ENCODE results near the gene FCRLA.

FCRLA gene

GRCh38 chr1:161705537-161705936, 1.5 kb upstream of the FCRLA start:
- H3K36me3 ChIP-seq (ENCODE audit: control insufficient read depth, insufficient read depth, low read length): no peaks in the 10 kb centered on the region
- no peaks in the 10 kb centered on the region for H3K4me1 ChIP-seq (ENCODE audit: control insufficient read depth, insufficient read depth, low read length)
- no peak overlapping the region for H3K27ac ChIP-seq (ENCODE audit: insufficient read depth, low read depth, low read length, poor library complexity, severe bottlenecking)
- H3K4me3 ChIP-seq (ENCODE audit: insufficient read depth, low read depth, low read length): no peak overlapping the region
- no peaks in the 10 kb centered on the region for H3K9me3 ChIP-seq (ENCODE audit: control insufficient read depth, low read length)
- 93 to 98% methylated on average over 4 of the region's 4 CpGs for WGBS, 2 experiments
- no peaks in the 10 kb centered on the region for H3K27me3 ChIP-seq (ENCODE audit: control insufficient read depth, insufficient read depth, low read length, poor library complexity, severe bottlenecking)

DNA sequence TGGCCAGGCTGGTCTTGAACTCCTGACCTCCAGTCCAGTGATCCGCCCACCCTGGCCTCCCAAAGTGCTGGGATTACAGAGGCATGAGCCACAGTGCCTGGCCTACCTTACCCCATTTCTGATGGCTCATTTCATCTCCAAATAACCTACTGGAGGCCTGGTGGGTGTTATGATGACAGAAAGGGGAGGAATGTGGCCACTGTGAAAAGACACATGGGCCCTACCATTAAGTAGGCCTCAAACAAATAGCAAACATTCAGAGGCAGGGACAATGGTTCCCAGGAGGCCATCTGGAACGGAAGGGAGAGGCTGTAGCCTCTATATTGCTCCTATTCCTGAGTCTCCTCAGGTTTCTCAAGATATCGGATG, 932 bp upstream of the FCRLA start:
- WGBS, 2 experiments: 86 to 87% methylated on average over 3 of the region's 3 CpGs
- no peaks in the 10 kb centered on the region for H3K27me3 ChIP-seq (ENCODE audit: control insufficient read depth, insufficient read depth, low read length, poor library complexity, severe bottlenecking)
- H3K4me1 ChIP-seq (ENCODE audit: control insufficient read depth, insufficient read depth, low read length): no peaks in the 10 kb centered on the region
- no peaks in the 10 kb centered on the region for H3K9me3 ChIP-seq (ENCODE audit: control insufficient read depth, low read length)
- H3K36me3 ChIP-seq (ENCODE audit: control insufficient read depth, insufficient read depth, low read length): no peaks in the 10 kb centered on the region
- H3K4me3 ChIP-seq (ENCODE audit: insufficient read depth, low read depth, low read length): no peak overlapping the region
- H3K27ac ChIP-seq (ENCODE audit: insufficient read depth, low read depth, low read length, poor library complexity, severe bottlenecking): no peak overlapping the region

DNA sequence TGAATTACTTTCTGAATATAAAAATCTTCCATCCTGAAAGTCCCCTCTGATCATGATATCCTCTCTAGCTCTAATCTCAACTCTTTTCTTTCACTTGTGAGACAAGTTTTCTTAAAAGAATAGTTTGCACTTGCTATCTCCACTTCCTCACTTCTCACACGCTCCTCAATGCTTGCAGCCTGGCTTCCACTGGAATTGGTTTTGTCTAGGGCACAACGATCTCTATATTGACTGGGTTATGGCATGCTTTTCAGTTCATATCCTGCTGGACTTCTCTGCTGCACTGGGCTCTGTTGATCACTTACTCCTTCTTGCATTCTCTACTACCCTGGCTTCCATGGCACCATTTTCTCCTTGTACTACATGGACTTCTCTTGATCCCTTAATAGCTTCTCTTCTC, 474 bp downstream of the FCRLA start:
- Histone ChIP-seq H3K4me3 (ENCODE audit: insufficient read depth, low read depth, low read length) (no peak overlapping the region), H3K36me3 (ENCODE audit: control insufficient read depth, insufficient read depth, low read length) (no peaks in the 10 kb centered on the region), H3K4me1 (ENCODE audit: control insufficient read depth, insufficient read depth, low read length) (no peaks in the 10 kb centered on the region), H3K27me3 (ENCODE audit: control insufficient read depth, insufficient read depth, low read length, poor library complexity, severe bottlenecking) (no peaks in the 10 kb centered on the region), H3K27ac (ENCODE audit: insufficient read depth, low read depth, low read length, poor library complexity, severe bottlenecking) (no peak overlapping the region), H3K9me3 (ENCODE audit: control insufficient read depth, low read length) (no peaks in the 10 kb centered on the region)
- 89 to 100% methylated on average over 2 of the region's 2 CpGs for WGBS, 2 experiments

GRCh38 chr1:161709373-161709772, 2.3 kb downstream of the FCRLA start:
- 85 to 87% methylated on average over 4 of the region's 4 CpGs for WGBS, 2 experiments
- Histone ChIP-seq H3K4me1 (ENCODE audit: control insufficient read depth, insufficient read depth, low read length) (no peaks in the 10 kb centered on the region), H3K27ac (ENCODE audit: insufficient read depth, low read depth, low read length, poor library complexity, severe bottlenecking) (no peak overlapping the region), H3K36me3 (ENCODE audit: control insufficient read depth, insufficient read depth, low read length) (no peaks in the 10 kb centered on the region), H3K27me3 (ENCODE audit: control insufficient read depth, insufficient read depth, low read length, poor library complexity, severe bottlenecking) (no peaks in the 10 kb centered on the region), H3K4me3 (ENCODE audit: insufficient read depth, low read depth, low read length) (no peak overlapping the region), H3K9me3 (ENCODE audit: control insufficient read depth, low read length) (no peaks in the 10 kb centered on the region)

- no peak overlapping the region for H3K27ac ChIP-seq (ENCODE audit: insufficient read depth, low read depth, low read length, poor library complexity, severe bottlenecking)
- no peaks in the 10 kb centered on the region for H3K27me3 ChIP-seq (ENCODE audit: control insufficient read depth, insufficient read depth, low read length, poor library complexity, severe bottlenecking)
- no peaks in the 10 kb centered on the region for H3K9me3 ChIP-seq (ENCODE audit: control insufficient read depth, low read length)
- 87 to 91% methylated on average over 4 of the region's 4 CpGs for WGBS, 2 experiments
- no peaks in the 10 kb centered on the region for H3K36me3 ChIP-seq (ENCODE audit: control insufficient read depth, insufficient read depth, low read length)
- no peak overlapping the region for H3K4me3 ChIP-seq (ENCODE audit: insufficient read depth, low read depth, low read length)
- no peaks in the 10 kb centered on the region for H3K4me1 ChIP-seq (ENCODE audit: control insufficient read depth, insufficient read depth, low read length)
Observed at GRCh38 chr1:161710560-161710959, 3.5 kb downstream of the FCRLA start.

DNA sequence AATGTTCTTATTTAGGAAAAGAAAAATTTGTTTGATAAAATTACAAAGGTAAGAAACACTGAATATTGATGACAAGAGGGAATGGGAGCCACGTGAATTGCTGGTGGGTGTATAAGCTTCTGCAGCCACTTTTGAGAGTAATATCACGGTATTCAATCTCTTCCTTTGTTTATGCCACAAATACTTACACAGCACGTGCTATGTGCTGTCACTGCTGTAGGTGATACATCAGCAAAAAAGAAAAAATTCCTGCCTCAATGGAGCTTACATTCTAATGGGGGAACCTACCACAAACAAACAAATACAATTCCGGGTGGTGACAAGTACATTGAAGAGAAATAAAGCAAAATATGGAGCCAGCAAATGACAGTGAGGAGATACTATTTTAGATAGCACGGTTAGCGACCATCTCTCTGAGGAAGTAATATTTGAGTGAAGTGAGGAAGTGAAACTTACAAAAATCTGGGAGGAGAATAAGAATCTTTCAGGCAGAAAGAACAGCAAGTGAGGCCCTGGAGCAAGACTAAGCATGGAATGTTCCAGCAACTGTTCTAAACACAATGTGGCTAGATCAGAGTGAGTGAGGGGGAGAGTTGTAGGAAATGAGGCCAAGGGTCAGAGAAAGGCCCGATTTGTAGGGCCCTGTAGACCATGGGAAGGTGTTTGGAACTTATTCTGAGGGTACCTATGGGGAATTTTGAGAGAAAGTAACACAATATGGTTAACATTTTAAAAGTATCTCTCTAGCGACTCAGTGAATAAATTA, 11.7 kb downstream of the FCRLA start:
- no peaks in the 10 kb centered on the region for H3K9me3 ChIP-seq (ENCODE audit: control insufficient read depth, low read length)
- H3K27ac ChIP-seq (ENCODE audit: insufficient read depth, low read depth, low read length, poor library complexity, severe bottlenecking): no peak overlapping the region
- H3K4me3 ChIP-seq (ENCODE audit: insufficient read depth, low read depth, low read length): no peak overlapping the region
- no peaks in the 10 kb centered on the region for H3K36me3 ChIP-seq (ENCODE audit: control insufficient read depth, insufficient read depth, low read length)
- H3K27me3 ChIP-seq (ENCODE audit: control insufficient read depth, insufficient read depth, low read length, poor library complexity, severe bottlenecking): peaks cover 21% of the 10 kb centered on the region
- WGBS, 2 experiments: 91 to 92% methylated on average over 8 of the region's 8 CpGs
- no peaks in the 10 kb centered on the region for H3K4me1 ChIP-seq (ENCODE audit: control insufficient read depth, insufficient read depth, low read length)

GRCh38 chr1:161719325-161719611, 12.2 kb downstream of the FCRLA start:
- Histone ChIP-seq H3K4me3 (ENCODE audit: insufficient read depth, low read depth, low read length) (no peak overlapping the region), H3K27me3 (ENCODE audit: control insufficient read depth, insufficient read depth, low read length, poor library complexity, severe bottlenecking) (peaks cover 26% of the 10 kb centered on the region), H3K9me3 (ENCODE audit: control insufficient read depth, low read length) (no peaks in the 10 kb centered on the region), H3K27ac (ENCODE audit: insufficient read depth, low read depth, low read length, poor library complexity, severe bottlenecking) (no peak overlapping the region), H3K36me3 (ENCODE audit: control insufficient read depth, insufficient read depth, low read length) (no peaks in the 10 kb centered on the region), H3K4me1 (ENCODE audit: control insufficient read depth, insufficient read depth, low read length) (no peaks in the 10 kb centered on the region)
- 86 to 100% methylated on average over 1 of the region's 1 CpG for WGBS, 2 experiments

- Histone ChIP-seq H3K4me3 (ENCODE audit: insufficient read depth, low read depth, low read length) (no peak overlapping the region), H3K27me3 (ENCODE audit: control insufficient read depth, insufficient read depth, low read length, poor library complexity, severe bottlenecking) (peaks cover 38% of the 10 kb centered on the region), H3K36me3 (ENCODE audit: control insufficient read depth, insufficient read depth, low read length) (no peaks in the 10 kb centered on the region), H3K9me3 (ENCODE audit: control insufficient read depth, low read length) (no peaks in the 10 kb centered on the region), H3K4me1 (ENCODE audit: control insufficient read depth, insufficient read depth, low read length) (peaks cover under 1% of the 10 kb centered on the region), H3K27ac (ENCODE audit: insufficient read depth, low read depth, low read length, poor library complexity, severe bottlenecking) (no peak overlapping the region)
- 100% methylated on average over 1 of the region's 1 CpG for WGBS, 2 experiments
Observed at GRCh38 chr1:161720422-161720821, 13.4 kb downstream of the FCRLA start.

DNA sequence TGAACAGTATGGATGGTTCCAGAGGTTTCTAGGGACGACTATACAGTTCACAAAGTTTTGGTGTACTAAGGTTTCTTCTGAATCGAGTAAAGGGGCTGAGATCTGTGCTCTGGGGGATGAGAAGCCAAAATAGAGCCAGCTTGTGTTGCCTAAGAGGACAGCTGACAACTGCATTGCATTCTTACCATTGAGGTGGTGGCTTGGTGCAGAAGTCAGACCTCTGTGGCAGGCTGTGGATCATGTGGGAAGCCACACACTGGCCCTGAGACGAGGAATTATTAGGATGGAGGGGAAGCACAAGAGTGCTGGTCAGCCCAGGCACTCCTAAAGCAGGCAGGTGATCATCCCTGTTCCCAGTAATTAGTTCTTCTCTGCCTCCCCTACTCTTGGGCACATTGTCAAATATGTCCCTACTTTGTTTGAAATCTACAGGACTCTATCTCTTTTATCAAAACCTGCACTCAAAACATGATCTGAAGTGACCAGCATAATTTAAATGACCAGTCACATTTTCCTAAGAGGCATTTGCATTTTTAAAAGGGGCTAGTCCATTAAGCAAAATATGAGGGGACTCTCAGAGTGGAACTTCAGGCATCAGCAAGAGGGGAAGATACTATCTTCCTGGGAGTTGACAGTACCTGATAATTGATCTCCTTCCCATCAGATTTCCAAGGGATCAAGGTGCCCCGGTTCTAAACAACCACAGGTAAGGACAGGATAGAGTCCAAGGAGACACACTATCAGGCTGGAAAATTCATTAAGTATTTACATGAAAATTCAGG, 14.1 kb downstream of the FCRLA start, which contains the start of gene FCRLB:
Gene FCRLB (plus strand): TSS at position 589 of the 782 bp plus-strand sequence. CDS start 1,129 bp downstream, outside the sequence.
- Histone ChIP-seq H3K4me3 (ENCODE audit: insufficient read depth, low read depth, low read length) (no peak within 1 kb of the TSS), H3K27me3 (ENCODE audit: control insufficient read depth, insufficient read depth, low read length, poor library complexity, severe bottlenecking) (peaks cover 45% of the 10 kb centered on the region), H3K4me1 (ENCODE audit: control insufficient read depth, insufficient read depth, low read length) (peaks cover 6% of the 10 kb centered on the region), H3K27ac (ENCODE audit: insufficient read depth, low read depth, low read length, poor library complexity, severe bottlenecking) (no peak within 1 kb of the TSS), H3K36me3 (ENCODE audit: control insufficient read depth, insufficient read depth, low read length) (no peaks in the 10 kb centered on the region), H3K9me3 (ENCODE audit: control insufficient read depth, low read length) (no peaks in the 10 kb centered on the region)
- 83 to 84% methylated on average over 4 of the region's 4 CpGs for WGBS, 2 experiments

DNA sequence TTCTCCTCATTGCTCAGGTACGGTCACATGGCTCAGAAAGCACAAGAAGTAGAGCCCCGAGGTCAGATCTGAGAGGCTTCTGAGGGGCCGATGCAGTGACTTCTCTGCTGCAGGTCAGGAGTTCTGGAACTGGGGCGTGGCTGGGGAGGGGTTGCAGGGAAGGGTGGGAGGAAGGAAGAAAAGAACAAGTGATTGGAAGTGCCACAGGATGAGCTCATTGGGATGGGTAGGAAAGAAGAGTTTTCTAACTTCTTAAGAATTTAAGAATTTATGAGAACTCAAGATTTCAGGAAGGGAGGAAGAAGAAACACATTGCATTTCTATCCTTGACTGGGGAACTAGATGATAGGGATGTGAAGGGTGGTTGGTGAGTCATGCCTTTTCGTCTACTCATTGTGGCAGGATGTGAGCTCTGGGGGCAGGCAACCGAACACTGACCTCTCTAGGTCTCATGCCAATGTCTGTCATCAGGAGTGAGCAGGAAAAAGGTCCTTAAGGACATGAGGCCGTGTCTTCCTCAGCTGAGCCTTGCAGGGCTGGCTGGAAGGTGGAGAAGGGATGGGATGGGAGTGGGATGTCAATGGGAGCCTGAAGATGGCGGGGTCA, 14.8 kb downstream of the FCRLA start:
- no peaks in the 10 kb centered on the region for H3K36me3 ChIP-seq (ENCODE audit: control insufficient read depth, insufficient read depth, low read length)
- peaks cover 6% of the 10 kb centered on the region for H3K4me1 ChIP-seq (ENCODE audit: control insufficient read depth, insufficient read depth, low read length)
- no peak overlapping the region for H3K4me3 ChIP-seq (ENCODE audit: insufficient read depth, low read depth, low read length)
- H3K27me3 ChIP-seq (ENCODE audit: control insufficient read depth, insufficient read depth, low read length, poor library complexity, severe bottlenecking): peaks cover 52% of the 10 kb centered on the region
- H3K9me3 ChIP-seq (ENCODE audit: control insufficient read depth, low read length): no peaks in the 10 kb centered on the region
- WGBS, 2 experiments: 64 to 66% methylated on average over 8 of the region's 8 CpGs
- H3K27ac ChIP-seq (ENCODE audit: insufficient read depth, low read depth, low read length, poor library complexity, severe bottlenecking): no peak overlapping the region

Data from ectodermal cell (in vitro differentiated cells).